DND-41 (cell line): ENCODE data around the gene WARS2.

Experiments used
- EZH2 ChIP-seq: IDR thresholded peaks from 3 replicates; pipeline ENCODE4 v1.6.1; 2012; ENCODE audit warnings: borderline replicate concordance, low read depth, mild to moderate bottlenecking, moderate library complexity, low read length, inconsistent platforms; ENCODE audit not compliant: severe bottlenecking
- TF ChIP-seq, protein P1 (sequence below): IDR thresholded peaks from 2 replicates; pipeline ENCODE4 v1.5.1; 2012; ENCODE audit warnings: borderline replicate concordance, low read length, moderate library complexity, mild to moderate bottlenecking; ENCODE audit not compliant: poor library complexity, severe bottlenecking; ENCODE audit errors: extremely low read depth

DNA sequence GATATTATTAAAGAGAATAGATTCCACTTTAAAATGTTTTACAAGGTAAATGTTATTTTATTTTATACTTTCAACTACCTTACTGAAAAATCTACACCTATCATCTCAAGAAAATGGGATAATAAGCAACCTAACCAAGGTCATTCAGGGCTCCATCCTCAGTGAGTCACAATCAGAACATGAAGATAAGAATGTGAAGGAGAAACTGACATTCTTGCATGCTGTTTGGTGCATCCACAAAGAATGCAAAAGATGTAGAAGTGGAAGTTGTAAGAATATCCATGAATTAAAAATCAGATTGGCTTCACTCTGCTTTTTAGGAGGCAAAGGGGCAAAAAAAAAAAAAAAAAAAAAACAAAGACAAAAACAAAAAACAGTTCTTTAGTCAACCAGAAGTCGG is 6.5 kb downstream of the WARS2 start:
- TF ChIP-seq, protein P1, sequence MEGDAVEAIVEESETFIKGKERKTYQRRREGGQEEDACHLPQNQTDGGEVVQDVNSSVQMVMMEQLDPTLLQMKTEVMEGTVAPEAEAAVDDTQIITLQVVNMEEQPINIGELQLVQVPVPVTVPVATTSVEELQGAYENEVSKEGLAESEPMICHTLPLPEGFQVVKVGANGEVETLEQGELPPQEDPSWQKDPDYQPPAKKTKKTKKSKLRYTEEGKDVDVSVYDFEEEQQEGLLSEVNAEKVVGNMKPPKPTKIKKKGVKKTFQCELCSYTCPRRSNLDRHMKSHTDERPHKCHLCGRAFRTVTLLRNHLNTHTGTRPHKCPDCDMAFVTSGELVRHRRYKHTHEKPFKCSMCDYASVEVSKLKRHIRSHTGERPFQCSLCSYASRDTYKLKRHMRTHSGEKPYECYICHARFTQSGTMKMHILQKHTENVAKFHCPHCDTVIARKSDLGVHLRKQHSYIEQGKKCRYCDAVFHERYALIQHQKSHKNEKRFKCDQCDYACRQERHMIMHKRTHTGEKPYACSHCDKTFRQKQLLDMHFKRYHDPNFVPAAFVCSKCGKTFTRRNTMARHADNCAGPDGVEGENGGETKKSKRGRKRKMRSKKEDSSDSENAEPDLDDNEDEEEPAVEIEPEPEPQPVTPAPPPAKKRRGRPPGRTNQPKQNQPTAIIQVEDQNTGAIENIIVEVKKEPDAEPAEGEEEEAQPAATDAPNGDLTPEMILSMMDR = no peak
- no peak for TF ChIP-seq EZH2
